Natural killer cell (primary cell): ENCODE results near the gene KIF20A. TPM values are rescaled to one million over a fixed set of nuclear protein-coding genes. Genes with fewer than 3 reads are reported as not detected.

ENCODE experiments used
- ATAC-seq, 3 donors: fragments of 150-1000 bp in 2 of 3; fragments of 200-7000 bp in 1 of 3; cut with Tn5 transposase; 1 replicate in 1 of 3; 2 replicates in 2 of 3; pipeline ENCODE4 v1.10.0; 2021; ENCODE audit warnings: mild to moderate bottlenecking in 2 of 3, moderate library complexity in 2 of 3
- DNase-seq, 2 donors: peaks; one replicate each; pipeline versions ENCODE4 v3.0.0 to v3.0.0-alpha.2; 2013 to 2021; ENCODE audit warnings: mixed read lengths in 1 of 2
- H3K27ac ChIP-seq: one replicate; pipeline ENCODE4 v1.5.1; 2013; ENCODE audit warnings: mild to moderate bottlenecking, low read length
- H3K27me3 ChIP-seq: one replicate; pipeline ENCODE4 v1.6.1; 2013; ENCODE audit warnings: low read length; ENCODE audit not compliant: control insufficient read depth, insufficient read depth
- H3K36me3 ChIP-seq: one replicate; pipeline ENCODE4 v1.6.1; 2013; ENCODE audit warnings: low read length; ENCODE audit not compliant: control insufficient read depth, insufficient read depth
- H3K4me1 ChIP-seq: one replicate; pipeline ENCODE4 v1.6.1; 2013; ENCODE audit warnings: low read length; ENCODE audit not compliant: control insufficient read depth, insufficient read depth
- H3K4me3 ChIP-seq: one replicate; pipeline ENCODE4 v1.5.1; 2013; ENCODE audit warnings: low read length
- H3K9me3 ChIP-seq: one replicate; pipeline ENCODE4 v1.6.1; 2013; ENCODE audit warnings: low read length; ENCODE audit not compliant: control insufficient read depth, insufficient read depth
- H3K27ac Mint-ChIP-seq, 2 donors: one replicate each; pipeline ENCODE4 v1.8.0; 2022; ENCODE audit warnings: mild to moderate bottlenecking in 2 of 2, mixed read lengths in 2 of 2, moderate library complexity in 1 of 2
- H3K27me3 Mint-ChIP-seq, 2 donors: one replicate each; pipeline ENCODE4 v1.8.0; 2022; ENCODE audit warnings: low read depth in 2 of 2, mixed read lengths in 2 of 2
- H3K36me3 Mint-ChIP-seq: one replicate; pipeline ENCODE4 v1.8.0; 2022; ENCODE audit warnings: mixed read lengths
- H3K4me1 Mint-ChIP-seq, 2 donors: one replicate each; pipeline ENCODE4 v1.8.0; 2022; ENCODE audit warnings: mixed read lengths in 2 of 2
- H3K4me3 Mint-ChIP-seq: one replicate; pipeline ENCODE4 v1.8.0; 2022; ENCODE audit warnings: mild to moderate bottlenecking, moderate library complexity, mixed read lengths
- H3K9me3 Mint-ChIP-seq, 2 donors: one replicate each; pipeline ENCODE4 v1.8.0; 2022; ENCODE audit warnings: mixed read lengths in 2 of 2
- WGBS: methylation state at CpG from one replicate; pipeline ENCODE4 v1.1.7; 2013; ENCODE audit warnings: missing lambda C conversion rate; ENCODE audit not compliant: insufficient coverage; 5-methylcytosine and 5-hydroxymethylcytosine counted together
- intact Hi-C: fragments of 100-400 bp; cut with micrococcal nuclease; formaldehyde crosslinking; loops from one replicate; pipeline ENCODE4 v1.14.2; 2022
- total RNA-seq, 4 donors: library from RNA; stranded (reverse); fragments of 120-200 nt in 1 of 4; gene quantifications; one replicate each; pipeline versions ENCODE4 v1.2.3 to v1.2.4, GENCODE V29; 2013 to 2022
- TF ChIP-seq, protein P1 (sequence below): fragments of 200-600 bp; IDR thresholded peaks from one replicate; pipeline ENCODE4 v1.8.0; 2022; ENCODE audit warnings: antibody characterized with exemption

The KIF20A gene
- total RNA-seq, 3 donors from 2014 or later (not counting 1 experiment from before 2014, with no cell fraction given), result 0.15 to 1.5 (median 0.61) TPM

DNA sequence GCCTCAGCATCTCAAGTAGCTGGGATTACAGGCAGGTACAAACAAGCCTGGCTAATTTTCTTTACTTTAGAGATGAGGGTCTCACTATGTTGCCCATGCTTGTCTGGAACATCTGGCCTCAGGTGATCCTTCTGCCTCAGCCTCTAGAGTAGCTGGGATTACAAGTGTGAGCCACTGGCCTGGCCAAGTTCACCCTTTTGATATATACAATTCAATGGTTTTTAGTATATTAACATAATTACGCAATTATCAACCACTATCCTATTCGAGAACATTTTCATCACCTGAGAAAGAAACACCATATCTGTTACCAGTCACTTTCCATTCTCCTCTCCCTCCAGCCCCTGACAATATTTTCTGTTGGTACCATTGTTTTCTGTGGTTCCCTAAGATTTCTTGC, 37.9 kb downstream of the KIF20A start:
- TF ChIP-seq, protein P1, sequence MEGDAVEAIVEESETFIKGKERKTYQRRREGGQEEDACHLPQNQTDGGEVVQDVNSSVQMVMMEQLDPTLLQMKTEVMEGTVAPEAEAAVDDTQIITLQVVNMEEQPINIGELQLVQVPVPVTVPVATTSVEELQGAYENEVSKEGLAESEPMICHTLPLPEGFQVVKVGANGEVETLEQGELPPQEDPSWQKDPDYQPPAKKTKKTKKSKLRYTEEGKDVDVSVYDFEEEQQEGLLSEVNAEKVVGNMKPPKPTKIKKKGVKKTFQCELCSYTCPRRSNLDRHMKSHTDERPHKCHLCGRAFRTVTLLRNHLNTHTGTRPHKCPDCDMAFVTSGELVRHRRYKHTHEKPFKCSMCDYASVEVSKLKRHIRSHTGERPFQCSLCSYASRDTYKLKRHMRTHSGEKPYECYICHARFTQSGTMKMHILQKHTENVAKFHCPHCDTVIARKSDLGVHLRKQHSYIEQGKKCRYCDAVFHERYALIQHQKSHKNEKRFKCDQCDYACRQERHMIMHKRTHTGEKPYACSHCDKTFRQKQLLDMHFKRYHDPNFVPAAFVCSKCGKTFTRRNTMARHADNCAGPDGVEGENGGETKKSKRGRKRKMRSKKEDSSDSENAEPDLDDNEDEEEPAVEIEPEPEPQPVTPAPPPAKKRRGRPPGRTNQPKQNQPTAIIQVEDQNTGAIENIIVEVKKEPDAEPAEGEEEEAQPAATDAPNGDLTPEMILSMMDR, result no peak
- Histone ChIP-seq H3K27me3 (no peaks in the 10 kb centered on the region), H3K27ac (no peak overlapping the region), H3K9me3 (no peaks in the 10 kb centered on the region), H3K4me3 (no peak overlapping the region), H3K36me3 (no peaks in the 10 kb centered on the region), H3K4me1 (peaks cover 16% of the 10 kb centered on the region)
- ATAC-seq, result no peak
- peaks cover 13 to 16% of the 10 kb centered on the region in 2 donors for H3K4me1 Mint-ChIP-seq
- intact Hi-C loops, result no loop called here
- H3K36me3 Mint-ChIP-seq, result no peaks in the 10 kb centered on the region
- DNase-seq, result no peak
- no peak overlapping the region for H3K4me3 Mint-ChIP-seq
- peaks cover 0 to 6% of the 10 kb centered on the region in 2 donors for H3K27me3 Mint-ChIP-seq
- H3K9me3 Mint-ChIP-seq, result no peaks in the 10 kb centered on the region
- no peak overlapping the region for H3K27ac Mint-ChIP-seq
- WGBS, result 86% methylated on average over 2 of the region's 2 CpGs

DNA sequence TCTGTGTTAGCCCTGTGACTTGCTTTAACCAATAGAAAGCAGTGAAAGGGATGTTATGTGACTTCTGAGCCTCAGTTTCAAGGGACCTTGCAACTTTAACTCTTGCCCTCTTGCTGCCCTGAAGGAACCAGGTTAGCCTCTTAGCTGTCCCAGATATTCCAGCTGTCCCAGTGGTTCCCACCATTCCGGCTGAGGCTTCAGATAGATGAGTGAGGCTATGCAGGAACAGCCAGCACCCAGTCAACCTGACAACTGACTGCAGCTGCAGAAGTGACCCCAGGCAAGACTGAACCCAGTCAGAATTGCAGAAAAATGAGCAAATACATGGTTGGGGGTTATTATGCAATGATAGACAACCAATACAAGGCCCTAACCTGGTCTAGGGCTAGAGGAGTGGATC, 44.6 kb downstream of the KIF20A start:
- H3K4me3 ChIP-seq, result no peak overlapping the region
- intact Hi-C loops, result no loop called here
- H3K4me1 Mint-ChIP-seq, result peaks cover 0 to 5% of the 10 kb centered on the region in 2 donors
- ATAC-seq (no peak), DNase-seq (no peak)
- WGBS, result 90% methylated on average over 1 of the region's 1 CpG
- H3K27ac Mint-ChIP-seq, result no peak overlapping the region
- no peaks in the 10 kb centered on the region for H3K36me3 ChIP-seq
- peaks cover 8% of the 10 kb centered on the region for H3K9me3 ChIP-seq
- H3K27ac ChIP-seq, result no peak overlapping the region
- TF ChIP-seq, protein P1, result no peak
- no peaks in the 10 kb centered on the region for H3K9me3 Mint-ChIP-seq
- H3K36me3 Mint-ChIP-seq, result no peaks in the 10 kb centered on the region
- H3K4me3 Mint-ChIP-seq, result no peak overlapping the region
- no peaks in the 10 kb centered on the region for H3K27me3 ChIP-seq
- H3K27me3 Mint-ChIP-seq, result peaks cover 6% of the 10 kb centered on the region in 2 donors
- H3K4me1 ChIP-seq, result peaks cover 4% of the 10 kb centered on the region

DNA sequence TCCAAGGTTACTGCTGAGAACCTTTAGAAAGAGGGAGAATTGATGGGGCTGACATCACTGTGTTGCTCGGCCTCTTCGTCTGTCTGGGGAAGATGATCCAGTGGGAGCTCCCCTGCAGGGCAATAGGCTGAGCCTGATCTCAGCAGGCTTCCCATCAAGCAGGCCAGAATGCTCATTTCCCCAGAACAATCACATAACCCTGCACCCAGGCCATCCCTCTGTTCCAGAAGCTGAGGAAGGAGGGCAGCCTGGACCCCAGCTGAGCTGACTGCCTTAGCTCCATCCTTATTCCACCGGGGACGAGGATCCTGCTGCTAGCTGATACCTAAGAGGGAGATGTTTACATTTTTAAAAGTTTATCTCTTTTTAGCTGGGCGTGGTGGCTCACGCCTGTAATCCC, 45.8 kb downstream of the KIF20A start:
- WGBS, result 98% methylated on average over 6 of the region's 6 CpGs
- peaks cover 4% of the 10 kb centered on the region for H3K4me1 ChIP-seq

DNA sequence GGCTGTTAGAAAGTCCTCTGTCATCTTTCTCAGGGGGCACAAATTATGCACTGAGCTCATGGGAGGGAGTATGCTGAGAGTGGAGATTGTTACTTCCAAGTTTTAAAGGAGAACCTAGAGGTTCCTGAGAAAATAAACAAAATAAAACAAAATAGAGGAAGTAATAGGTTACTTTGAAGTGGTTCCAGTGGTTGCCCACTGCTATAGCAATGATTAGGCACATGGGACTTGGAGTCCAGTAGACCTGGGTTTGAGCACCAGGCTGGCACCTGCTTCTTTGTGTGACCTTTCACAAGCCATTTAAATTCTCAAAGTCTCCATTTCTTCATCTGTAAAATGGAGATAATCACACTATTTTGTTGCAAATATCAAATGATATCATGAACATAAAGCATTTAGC, 48.0 kb downstream of the KIF20A start:
- Histone ChIP-seq H3K9me3 (peaks cover 8% of the 10 kb centered on the region), H3K27ac (no peak overlapping the region), H3K36me3 (no peaks in the 10 kb centered on the region), H3K4me1 (peaks cover 4% of the 10 kb centered on the region), H3K27me3 (no peaks in the 10 kb centered on the region), H3K4me3 (no peak overlapping the region)
- Mint-ChIP-seq H3K4me3 (no peak overlapping the region), H3K27me3 (peaks cover 6 to 16% of the 10 kb centered on the region in 2 donors), H3K9me3 (no peaks in the 10 kb centered on the region), H3K36me3 (no peaks in the 10 kb centered on the region), H3K4me1 (peaks cover 0 to 5% of the 10 kb centered on the region in 2 donors), H3K27ac (no peak overlapping the region)
- TF ChIP-seq, protein P1, result no peak
- intact Hi-C loops, result no loop called here
- DNase-seq (no peak), ATAC-seq (no peak)

More for the DNA sequence above, 45.8 kb downstream of the KIF20A start:
- intact Hi-C loops, result no loop called here
- Mint-ChIP-seq H3K4me1 (peaks cover 0 to 5% of the 10 kb centered on the region in 2 donors), H3K36me3 (no peaks in the 10 kb centered on the region), H3K9me3 (no peaks in the 10 kb centered on the region), H3K27ac (no peak overlapping the region), H3K4me3 (no peak overlapping the region), H3K27me3 (peaks cover 0 to 11% of the 10 kb centered on the region in 2 donors)
- TF ChIP-seq, protein P1, result no peak
- H3K27me3 ChIP-seq, result no peaks in the 10 kb centered on the region
- DNase-seq (no peak), ATAC-seq (no peak)
- peaks cover 8% of the 10 kb centered on the region for H3K9me3 ChIP-seq
- H3K27ac ChIP-seq, result no peak overlapping the region
- no peak overlapping the region for H3K4me3 ChIP-seq
- no peaks in the 10 kb centered on the region for H3K36me3 ChIP-seq
